Right cardiac atrium (tissue), 5 donors: Measurements from ENCODE around the gene GAS2L2. TPM values are rescaled to one million over a fixed set of nuclear protein-coding genes. Genes with fewer than 3 reads are reported as not detected.

Experiments used
- polyA plus RNA-seq: library from polyadenylated mRNA; stranded (reverse); fragments of 200-250 nt; gene quantifications from one replicate; pipeline ENCODE4 v1.2.3, GENCODE V29; 2013
- total RNA-seq, 4 donors: library from RNA; stranded (reverse); fragmentation: NEBNext Ultra II Directional; extraction: Animal tissue kit (Norgen Biotek cat#: 25700); gene quantifications; one replicate each; pipeline ENCODE4 v1.2.1, GENCODE V29; 2021
- donor health status: healthy with polysubstance abuse.
- donor health status: DM: no; HTN: yes; CAD: no.
- donor health status: DM: no; HTN: no; CAD: no.
- donor health status: DM: no; HTN: yes; CAD: no; lungs with severe emphysema.
- donor health status: DM: yes; HTN: yes; CAD: no.

The GAS2L2 gene
- total and polyA plus RNA-seq, 5 donors: 0.09 to 0.19 (median 0.14) TPM; not detected in 2

Other genes starting within 250 kb of the GAS2L2 start
- gene SLFN12L, start 215.6 kb downstream of the GAS2L2 start, total RNA-seq: 1 to 10 TPM in 1 of 4 donors, under 1 TPM in 3; 0.23 to 1.0 (median 0.55) TPM
- 0.36 TPM for gene SLFN12L, start 215.6 kb downstream of the GAS2L2 start, polyA plus RNA-seq
- gene SLFN14, start 192.4 kb downstream of the GAS2L2 start, total RNA-seq: not detected
- not detected for gene SLFN14, start 192.4 kb downstream of the GAS2L2 start, polyA plus RNA-seq
- 1 to 10 TPM; 5.8 to 9.2 (median 7.5) TPM for gene PEX12, start 174.7 kb downstream of the GAS2L2 start, total RNA-seq
- gene PEX12, start 174.7 kb downstream of the GAS2L2 start, polyA plus RNA-seq: 5.1 TPM
- 100 to 1,000 TPM; 131 to 144 (median 136) TPM for gene AP2B1, start 165.9 kb downstream of the GAS2L2 start, total RNA-seq
- 39.7 TPM for gene AP2B1, start 165.9 kb downstream of the GAS2L2 start, polyA plus RNA-seq
- 10 to 100 TPM; 19.0 to 47.4 (median 34.4) TPM for gene RASL10B, start 21.6 kb downstream of the GAS2L2 start, total RNA-seq
- gene RASL10B, start 21.6 kb downstream of the GAS2L2 start, polyA plus RNA-seq: 37.2 TPM
- not detected for gene C17orf50, start 7.6 kb upstream of the GAS2L2 start, total RNA-seq
- 0.14 TPM for gene C17orf50, start 7.6 kb upstream of the GAS2L2 start, polyA plus RNA-seq
- gene MMP28, start 42.4 kb upstream of the GAS2L2 start, total RNA-seq: 1 to 10 TPM; 4.6 to 5.8 (median 5.4) TPM
- gene MMP28, start 42.4 kb upstream of the GAS2L2 start, polyA plus RNA-seq: 9.2 TPM
- gene TAF15, start 56.2 kb upstream of the GAS2L2 start, total RNA-seq: 100 to 1,000 TPM in 3 of 4 donors, 10 to 100 TPM in 1; 96.5 to 125 (median 106) TPM
- gene TAF15, start 56.2 kb upstream of the GAS2L2 start, polyA plus RNA-seq: 86.3 TPM
- gene HEATR9, start 115.7 kb upstream of the GAS2L2 start, total RNA-seq: not detected
- gene HEATR9, start 115.7 kb upstream of the GAS2L2 start, polyA plus RNA-seq: not detected
- 1 to 10 TPM; 1.2 to 3.3 (median 2.3) TPM for gene CCL5, start 127.1 kb upstream of the GAS2L2 start, total RNA-seq
- 1.6 TPM for gene CCL5, start 127.1 kb upstream of the GAS2L2 start, polyA plus RNA-seq
- gene RDM1, start 177.5 kb upstream of the GAS2L2 start, total RNA-seq: not detected
- not detected for gene RDM1, start 177.5 kb upstream of the GAS2L2 start, polyA plus RNA-seq
- not detected for gene LYZL6, start 190.5 kb upstream of the GAS2L2 start, total RNA-seq
- not detected for gene LYZL6, start 190.5 kb upstream of the GAS2L2 start, polyA plus RNA-seq
- under 1 TPM in 1 of 4 donors, not detected in 3; 0.15 TPM for gene CCL16, start 228.3 kb upstream of the GAS2L2 start, total RNA-seq
- 0.29 TPM for gene CCL16, start 228.3 kb upstream of the GAS2L2 start, polyA plus RNA-seq
- gene CCL14, start 233.5 kb upstream of the GAS2L2 start, total RNA-seq: 10 to 100 TPM in 3 of 4 donors, 1 to 10 TPM in 1; 5.1 to 28.2 (median 25.0) TPM
- 114 TPM for gene CCL14, start 233.5 kb upstream of the GAS2L2 start, polyA plus RNA-seq
- gene CCL15, start 248.3 kb upstream of the GAS2L2 start, total RNA-seq: not detected
- not detected for gene CCL15, start 248.3 kb upstream of the GAS2L2 start, polyA plus RNA-seq